HepG2 (cell line): ENCODE results near the gene LDLRAD3. TPM values are rescaled to one million over a fixed set of nuclear protein-coding genes. Genes with fewer than 3 reads are reported as not detected.

Experiments
- CHD2 ChIP-seq: IDR thresholded peaks from 2 replicates; pipeline ENCODE4 v1.6.1; 2011; ENCODE audit warnings: low read depth, low read length, improper control_type of control experiment
- HMG20A ChIP-seq: IDR thresholded peaks from 2 replicates; pipeline ENCODE4 v1.6.1; 2016; ENCODE audit warnings: borderline replicate concordance
- HOXA7 ChIP-seq: sonication (generic); formaldehyde crosslinking; IDR thresholded peaks from 2 replicates; pipeline ENCODE4 v1.8.1; 2022; ENCODE audit warnings: mild to moderate bottlenecking, missing genetic modification reagents, moderate library complexity
- JARID2 ChIP-seq: sonication (generic); formaldehyde crosslinking; IDR thresholded peaks from 2 replicates; pipeline ENCODE4 v1.8.1; 2023; ENCODE audit warnings: missing genetic modification reagents, inconsistent platforms; ENCODE audit not compliant: insufficient replicate concordance
- JUNB ChIP-seq: sonication (generic); formaldehyde crosslinking; IDR thresholded peaks from 2 replicates; pipeline ENCODE4 v1.8.0; 2022; ENCODE audit warnings: missing genetic modification reagents, mild to moderate bottlenecking, borderline replicate concordance
- KDM2A ChIP-seq: sonication (generic); formaldehyde crosslinking; IDR thresholded peaks from 2 replicates; pipeline ENCODE4 v1.4.0; 2020; ENCODE audit warnings: low read depth, missing genetic modification reagents, borderline replicate concordance
- NCOR1 ChIP-seq: fragments of 200-600 bp; sonication (generic); IDR thresholded peaks from 2 replicates; pipeline ENCODE4 v1.7.0; 2017; ENCODE audit warnings: antibody characterized with exemption, low read length, borderline replicate concordance
- PHF8 ChIP-seq: sonication (generic); formaldehyde crosslinking; IDR thresholded peaks from 2 replicates; pipeline ENCODE4 v1.5.0; 2020; ENCODE audit warnings: missing genetic modification reagents
- POGK ChIP-seq: sonication (generic); formaldehyde crosslinking; conservative IDR thresholded peaks from 2 replicates; pipeline ENCODE4 v1.8.0; 2022; ENCODE audit warnings: mild to moderate bottlenecking, moderate library complexity, missing genetic modification reagents
- RARA ChIP-seq: IDR thresholded peaks from 2 replicates; pipeline ENCODE4 v1.6.1; 2016; ENCODE audit warnings: missing genetic modification reagents, missing compliant biosample characterization
- SMARCC2 ChIP-seq: fragments of 450-650 bp; IDR thresholded peaks from 2 replicates; pipeline ENCODE4 v1.6.1; 2017; ENCODE audit warnings: antibody characterized with exemption, mild to moderate bottlenecking
- TRIM22 ChIP-seq: fragments of 450-650 bp; IDR thresholded peaks from 2 replicates; pipeline ENCODE4 v1.6.1; 2017
- ZNF329 ChIP-seq: sonication (generic); formaldehyde crosslinking; IDR thresholded peaks from 2 replicates; pipeline ENCODE4 v1.9.0; 2021; ENCODE audit warnings: low read depth, mild to moderate bottlenecking, missing genetic modification reagents
- ZNF570 ChIP-seq: sonication (generic); formaldehyde crosslinking; IDR thresholded peaks from 2 replicates; pipeline ENCODE4 v1.4.0; 2020; ENCODE audit warnings: mild to moderate bottlenecking, missing genetic modification reagents, borderline replicate concordance
- ZNF644 ChIP-seq: IDR thresholded peaks from 2 replicates; pipeline ENCODE4 v1.6.1; 2016; ENCODE audit warnings: low read depth
- ZNF713 ChIP-seq: sonication (generic); formaldehyde crosslinking; IDR thresholded peaks from 2 replicates; pipeline ENCODE4 v1.4.0; 2020; ENCODE audit warnings: mild to moderate bottlenecking, missing genetic modification reagents
- ZNF746 ChIP-seq: sonication (generic); formaldehyde crosslinking; IDR thresholded peaks from 2 replicates; pipeline ENCODE4 v1.8.0; 2022; ENCODE audit warnings: mild to moderate bottlenecking, missing genetic modification reagents
- polyA plus RNA-seq, 8 experiments: library from polyadenylated mRNA; depleted of rRNA in 3 of 8; stranded (reverse) in 7 of 8; unstranded in 1 of 8; fragments of >200 nt; fragmentation: Illumina TruSeq in 4 of 8; extraction: Trizol in 4 of 8; gene quantifications; 2 replicates each; pipeline versions ENCODE4 v1.2.1 to v1.2.3, GENCODE V29; 2011 to 2016; ENCODE audit warnings: low read depth in 4 of 8, missing spikeins in 1 of 8, mixed read lengths in 1 of 8; ENCODE audit not compliant: insufficient read depth in 1 of 8
- total RNA-seq, 5 experiments: library from RNA; depleted of rRNA; stranded (reverse); fragments of >200 nt; fragmentation: Illumina TruSeq; extraction: Trizol; gene quantifications; 2 replicates each; pipeline ENCODE4 v1.2.3, GENCODE V29; 2016; ENCODE audit warnings: low read depth in 1 of 5
- TF ChIP-seq, protein P1 (sequence below): IDR thresholded peaks from 2 replicates; pipeline ENCODE4 v1.6.1; 2012; ENCODE audit warnings: inconsistent platforms
- TF ChIP-seq, protein P2 (sequence below): sonication (generic); formaldehyde crosslinking; IDR thresholded peaks from 2 replicates; pipeline ENCODE4 v1.5.0; 2020; ENCODE audit warnings: mild to moderate bottlenecking, missing genetic modification reagents, borderline replicate concordance
- TF ChIP-seq, protein P3 (sequence below): sonication (generic); formaldehyde crosslinking; IDR thresholded peaks from 2 replicates; pipeline ENCODE4 v1.4.0; 2020; ENCODE audit warnings: missing genetic modification reagents
- TF ChIP-seq, protein P4 (sequence below): sonication (generic); formaldehyde crosslinking; IDR thresholded peaks from 2 replicates; pipeline ENCODE4 v1.5.0; 2020; ENCODE audit warnings: missing genetic modification reagents

The LDLRAD3 gene
- total and polyA plus RNA-seq, 2 of the 13 experiments (the other 11 are each of a cell fraction or from before 2014, with no cell fraction given), result 0.50 to 0.60 TPM

- TF ChIP-seq ZNF329, result no peak
- TF ChIP-seq, protein P1, sequence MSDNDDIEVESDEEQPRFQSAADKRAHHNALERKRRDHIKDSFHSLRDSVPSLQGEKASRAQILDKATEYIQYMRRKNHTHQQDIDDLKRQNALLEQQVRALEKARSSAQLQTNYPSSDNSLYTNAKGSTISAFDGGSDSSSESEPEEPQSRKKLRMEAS, result peak; percentile 44; the same call in 1 of the 2 replicates
- TF ChIP-seq, protein P2, sequence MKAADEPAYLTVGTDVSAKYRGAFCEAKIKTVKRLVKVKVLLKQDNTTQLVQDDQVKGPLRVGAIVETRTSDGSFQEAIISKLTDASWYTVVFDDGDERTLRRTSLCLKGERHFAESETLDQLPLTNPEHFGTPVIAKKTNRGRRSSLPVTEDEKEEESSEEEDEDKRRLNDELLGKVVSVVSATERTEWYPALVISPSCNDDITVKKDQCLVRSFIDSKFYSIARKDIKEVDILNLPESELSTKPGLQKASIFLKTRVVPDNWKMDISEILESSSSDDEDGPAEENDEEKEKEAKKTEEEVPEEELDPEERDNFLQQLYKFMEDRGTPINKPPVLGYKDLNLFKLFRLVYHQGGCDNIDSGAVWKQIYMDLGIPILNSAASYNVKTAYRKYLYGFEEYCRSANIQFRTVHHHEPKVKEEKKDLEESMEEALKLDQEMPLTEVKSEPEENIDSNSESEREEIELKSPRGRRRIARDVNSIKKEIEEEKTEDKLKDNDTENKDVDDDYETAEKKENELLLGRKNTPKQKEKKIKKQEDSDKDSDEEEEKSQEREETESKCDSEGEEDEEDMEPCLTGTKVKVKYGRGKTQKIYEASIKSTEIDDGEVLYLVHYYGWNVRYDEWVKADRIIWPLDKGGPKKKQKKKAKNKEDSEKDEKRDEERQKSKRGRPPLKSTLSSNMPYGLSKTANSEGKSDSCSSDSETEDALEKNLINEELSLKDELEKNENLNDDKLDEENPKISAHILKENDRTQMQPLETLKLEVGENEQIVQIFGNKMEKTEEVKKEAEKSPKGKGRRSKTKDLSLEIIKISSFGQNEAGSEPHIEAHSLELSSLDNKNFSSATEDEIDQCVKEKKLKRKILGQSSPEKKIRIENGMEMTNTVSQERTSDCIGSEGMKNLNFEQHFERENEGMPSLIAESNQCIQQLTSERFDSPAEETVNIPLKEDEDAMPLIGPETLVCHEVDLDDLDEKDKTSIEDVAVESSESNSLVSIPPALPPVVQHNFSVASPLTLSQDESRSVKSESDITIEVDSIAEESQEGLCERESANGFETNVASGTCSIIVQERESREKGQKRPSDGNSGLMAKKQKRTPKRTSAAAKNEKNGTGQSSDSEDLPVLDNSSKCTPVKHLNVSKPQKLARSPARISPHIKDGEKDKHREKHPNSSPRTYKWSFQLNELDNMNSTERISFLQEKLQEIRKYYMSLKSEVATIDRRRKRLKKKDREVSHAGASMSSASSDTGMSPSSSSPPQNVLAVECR (CRISPR knock-in tag), result no peak; the same call in 1 of the 2 replicates
- no peak for TF ChIP-seq ZNF570 (CRISPR knock-in tag)
- no peak for TF ChIP-seq NCOR1
- TF ChIP-seq CHD2, result no peak
- TF ChIP-seq, protein P3, sequence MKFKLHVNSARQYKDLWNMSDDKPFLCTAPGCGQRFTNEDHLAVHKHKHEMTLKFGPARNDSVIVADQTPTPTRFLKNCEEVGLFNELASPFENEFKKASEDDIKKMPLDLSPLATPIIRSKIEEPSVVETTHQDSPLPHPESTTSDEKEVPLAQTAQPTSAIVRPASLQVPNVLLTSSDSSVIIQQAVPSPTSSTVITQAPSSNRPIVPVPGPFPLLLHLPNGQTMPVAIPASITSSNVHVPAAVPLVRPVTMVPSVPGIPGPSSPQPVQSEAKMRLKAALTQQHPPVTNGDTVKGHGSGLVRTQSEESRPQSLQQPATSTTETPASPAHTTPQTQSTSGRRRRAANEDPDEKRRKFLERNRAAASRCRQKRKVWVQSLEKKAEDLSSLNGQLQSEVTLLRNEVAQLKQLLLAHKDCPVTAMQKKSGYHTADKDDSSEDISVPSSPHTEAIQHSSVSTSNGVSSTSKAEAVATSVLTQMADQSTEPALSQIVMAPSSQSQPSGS, result 0 out of 2 replicates have a peak, but pooled peaks have one; percentile 32
- peak; percentile 47; the same call in 1 of the 2 replicates for TF ChIP-seq KDM2A (CRISPR knock-in tag)
- TF ChIP-seq JUNB (CRISPR knock-in tag), result no peak
- no peak for TF ChIP-seq JARID2 (CRISPR knock-in tag)
- no peak for TF ChIP-seq SMARCC2
- TF ChIP-seq ZNF713 (CRISPR knock-in tag), result no peak
- TF ChIP-seq ZNF746, result no peak; the same call in 1 of the 2 replicates
- no peak for TF ChIP-seq PHF8 (CRISPR knock-in tag)
- TF ChIP-seq HOXA7 (CRISPR knock-in tag), result no peak
- TF ChIP-seq RARA (CRISPR knock-in tag), result peak; percentile 18; the same call in 1 of the 2 replicates
- peak; percentile 93 for TF ChIP-seq ZNF644 (CRISPR knock-in tag)
- TF ChIP-seq, protein P4, sequence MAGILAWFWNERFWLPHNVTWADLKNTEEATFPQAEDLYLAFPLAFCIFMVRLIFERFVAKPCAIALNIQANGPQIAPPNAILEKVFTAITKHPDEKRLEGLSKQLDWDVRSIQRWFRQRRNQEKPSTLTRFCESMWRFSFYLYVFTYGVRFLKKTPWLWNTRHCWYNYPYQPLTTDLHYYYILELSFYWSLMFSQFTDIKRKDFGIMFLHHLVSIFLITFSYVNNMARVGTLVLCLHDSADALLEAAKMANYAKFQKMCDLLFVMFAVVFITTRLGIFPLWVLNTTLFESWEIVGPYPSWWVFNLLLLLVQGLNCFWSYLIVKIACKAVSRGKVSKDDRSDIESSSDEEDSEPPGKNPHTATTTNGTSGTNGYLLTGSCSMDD (CRISPR knock-in tag), result no peak
- TF ChIP-seq POGK (CRISPR knock-in tag), result peak; percentile 72; the same call in 1 of the 2 replicates
- peak; percentile 56; the same call in 1 of the 2 replicates for TF ChIP-seq HMG20A (CRISPR knock-in tag)
- no peak for TF ChIP-seq TRIM22
Observed at GRCh38 chr11:35927682-35928081, 16.2 kb upstream of the LDLRAD3 start (continued).
